ENCODE results near the gene HEMK1.

Gene HEMK1

DNA sequence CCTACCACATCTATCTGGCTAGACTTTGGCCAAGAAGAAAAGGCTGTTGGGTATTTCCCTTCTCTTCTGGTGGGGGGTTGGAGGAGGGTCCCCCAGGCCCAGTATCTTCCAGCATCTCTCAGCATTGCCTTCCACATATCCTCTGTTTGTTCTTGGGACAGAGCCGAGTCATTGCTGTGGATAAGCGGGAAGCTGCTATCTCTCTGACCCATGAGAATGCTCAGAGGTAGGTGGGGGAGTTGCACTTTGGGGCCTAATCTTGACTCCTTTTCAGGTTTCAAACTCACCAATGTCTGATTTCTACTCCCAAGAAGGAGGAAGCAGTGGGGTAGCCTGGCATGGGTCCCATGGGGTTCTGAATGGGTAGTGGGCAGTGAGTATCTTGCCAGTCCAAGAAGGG, 8.0 kb downstream of the HEMK1 start:
- DNase-seq = no peak

DNA sequence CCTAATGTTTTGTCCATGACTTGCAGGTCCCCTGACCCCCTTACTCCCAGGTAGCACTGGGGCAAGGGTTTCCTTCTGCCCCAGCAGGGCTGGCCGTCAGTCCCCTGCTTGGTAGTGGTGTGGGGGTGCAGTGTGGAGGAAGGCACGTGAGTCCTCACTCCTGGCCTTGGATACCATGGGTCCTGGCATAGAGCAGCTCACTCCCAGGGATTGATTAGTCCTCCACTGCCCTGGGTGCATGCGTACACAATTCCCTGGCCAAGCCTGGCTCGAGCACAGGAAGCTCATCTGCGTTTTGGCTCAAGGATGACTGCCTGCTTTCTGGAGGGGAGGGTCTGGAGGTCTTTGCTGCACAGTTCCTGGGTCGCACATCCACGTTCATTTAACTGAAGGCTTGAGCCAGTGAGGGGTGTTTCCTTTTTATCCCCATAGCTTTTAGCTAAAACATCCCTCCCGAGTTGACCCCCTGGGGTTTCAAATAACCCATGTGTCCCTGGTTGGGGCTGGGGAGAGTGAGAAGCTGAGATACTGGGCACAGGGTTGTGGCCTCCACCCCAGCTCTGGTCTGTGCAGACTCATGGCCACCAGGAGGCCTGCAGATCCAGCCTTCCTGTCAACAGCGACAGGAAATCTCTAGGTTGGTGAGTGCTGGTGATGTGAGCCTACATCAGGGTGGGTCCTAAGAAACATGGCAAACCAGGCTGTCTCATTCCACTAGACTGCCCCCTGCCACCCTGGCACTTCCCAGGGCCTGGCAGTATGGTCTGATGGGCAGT, 11.5 kb downstream of the HEMK1 start:
- no peak for DNase-seq

DNA sequence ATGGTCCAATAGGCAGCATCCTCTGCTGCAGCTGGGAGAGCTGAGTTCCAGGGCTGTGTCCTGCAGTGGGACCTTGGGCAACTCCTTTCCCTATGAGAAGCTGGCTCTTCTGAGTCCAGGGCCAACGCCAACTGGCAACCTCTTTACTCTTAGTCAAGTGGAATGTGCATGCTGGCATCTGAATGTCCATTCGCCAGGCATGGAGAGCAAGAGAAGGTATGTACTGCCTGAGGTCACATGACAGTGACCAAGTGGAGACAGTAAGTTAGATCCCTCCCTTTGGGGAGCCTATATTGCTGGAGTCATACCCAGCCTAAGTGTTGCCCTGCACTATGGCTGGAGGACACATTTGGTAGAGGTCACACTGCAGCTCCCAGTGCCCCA, 12.1 kb downstream of the HEMK1 start:
- DNase-seq = no peak

DNA sequence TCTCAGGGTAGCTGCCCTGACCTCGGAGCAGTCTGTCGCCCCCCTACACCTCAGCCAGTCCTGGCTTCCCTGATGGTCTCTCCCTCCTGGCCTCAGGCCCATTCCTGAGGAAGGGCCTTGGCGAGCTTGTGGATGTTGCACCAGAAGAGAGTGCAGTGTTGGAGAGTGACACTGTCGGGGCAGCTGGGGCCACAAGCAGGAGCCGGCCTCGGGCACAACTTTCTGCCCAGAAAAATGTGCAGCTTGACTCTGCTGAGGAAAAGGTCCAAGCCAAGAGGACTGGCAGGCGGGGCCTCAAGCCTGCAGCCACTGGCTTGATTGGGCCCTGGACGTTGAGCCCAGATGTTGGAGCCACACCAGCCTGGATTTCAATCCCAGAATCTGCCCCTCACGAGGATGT, 12.8 kb downstream of the HEMK1 start:
- DNase-seq = no peak

DNA sequence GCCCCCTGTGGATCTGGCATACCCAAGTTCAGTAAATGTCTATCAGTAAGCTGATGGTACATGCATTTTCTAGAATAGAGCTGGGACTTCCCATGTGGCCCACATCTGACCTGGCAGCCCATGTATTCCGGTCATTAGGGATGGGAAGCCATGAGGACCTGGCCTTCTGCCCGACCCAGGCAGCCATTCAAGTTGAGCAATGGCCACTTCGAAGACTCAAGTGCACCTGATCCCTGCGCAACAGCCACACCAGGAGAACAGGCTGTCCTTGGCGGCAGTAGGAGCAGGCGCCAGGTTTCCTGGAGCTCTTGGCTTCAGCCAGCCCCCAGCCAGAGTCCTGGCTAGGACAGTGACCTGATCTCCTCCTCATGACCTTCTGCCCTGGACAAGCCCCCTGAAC, 14.6 kb downstream of the HEMK1 start:
- DNase-seq = peak; percentile 25

DNA sequence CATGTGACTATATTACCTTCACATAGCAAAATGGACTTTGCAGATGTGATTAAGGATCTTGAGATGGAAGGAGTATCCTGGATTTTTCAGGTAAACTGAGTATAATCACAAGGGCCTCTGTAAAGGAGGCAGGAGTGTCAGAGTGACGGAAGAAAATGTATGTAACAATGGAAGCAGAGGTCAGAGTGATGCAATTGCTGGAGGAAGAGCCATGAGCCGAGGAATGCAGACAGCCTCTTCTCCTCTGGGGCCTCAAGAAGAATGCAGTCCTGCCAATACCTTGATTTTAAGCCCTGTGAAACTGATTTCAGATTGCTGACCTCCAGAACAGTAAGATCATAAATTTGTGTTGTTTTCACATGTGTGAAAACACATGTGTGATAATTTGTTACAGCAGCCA, 15.1 kb downstream of the HEMK1 start:
- DNase-seq = no peak

DNA sequence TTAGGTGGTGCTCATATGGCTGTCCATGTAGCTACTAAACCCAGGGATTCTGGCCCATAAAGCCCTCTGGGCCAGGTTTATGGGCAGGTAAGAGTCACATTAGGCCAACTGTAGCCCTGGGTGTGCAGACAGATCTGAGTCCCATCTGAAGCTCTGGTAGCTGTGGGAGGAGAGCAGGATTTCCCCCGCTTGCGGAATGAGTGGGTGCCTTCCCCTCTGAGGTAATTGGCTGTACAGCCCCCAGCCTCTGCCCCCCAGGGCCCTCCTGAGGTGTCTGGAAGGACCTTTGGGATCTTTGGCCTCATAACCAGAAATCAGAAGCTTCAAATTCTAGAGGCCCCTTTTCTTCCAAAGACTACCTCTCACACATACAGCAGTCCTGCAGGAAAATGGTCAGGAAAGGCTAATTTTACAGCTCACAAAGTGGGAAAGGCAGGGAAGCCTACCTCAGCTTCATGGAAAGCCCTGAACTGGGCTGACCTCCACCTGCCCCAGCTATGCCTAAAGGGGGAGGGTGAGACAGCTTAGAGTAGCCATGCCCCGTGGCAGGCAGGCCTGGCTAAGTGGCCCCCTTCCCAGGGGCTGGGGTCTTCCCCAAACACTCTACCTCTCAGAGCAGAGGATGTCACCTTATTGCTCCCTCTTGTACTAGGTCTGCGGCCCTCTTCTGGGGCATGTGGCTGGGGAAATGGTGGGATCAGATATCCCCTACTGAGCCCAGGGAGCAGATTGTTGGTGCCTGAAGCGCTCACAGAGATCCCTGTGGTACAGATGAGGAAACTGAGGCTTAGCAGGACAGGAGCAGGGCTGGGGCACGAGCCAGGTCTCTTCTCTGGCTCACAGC, 16.8 kb downstream of the HEMK1 start:
- DNase-seq = no peak

DNA sequence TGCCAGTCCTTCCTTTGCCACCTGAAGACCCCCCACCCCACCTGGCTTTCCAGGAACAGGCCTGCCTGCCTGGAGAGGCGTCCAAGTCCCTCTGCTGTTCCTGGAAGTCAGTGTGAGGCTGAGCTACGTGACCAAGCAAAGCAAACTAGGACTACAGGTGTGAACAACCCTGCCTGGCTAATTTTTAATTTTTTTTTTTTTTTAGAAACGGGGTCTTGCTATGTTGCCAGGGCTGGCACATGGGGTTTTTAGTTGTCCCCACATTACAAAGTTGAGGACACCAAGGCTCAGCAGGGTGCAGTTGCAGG, 17.4 kb downstream of the HEMK1 start:
- DNase-seq = no peak

DNA sequence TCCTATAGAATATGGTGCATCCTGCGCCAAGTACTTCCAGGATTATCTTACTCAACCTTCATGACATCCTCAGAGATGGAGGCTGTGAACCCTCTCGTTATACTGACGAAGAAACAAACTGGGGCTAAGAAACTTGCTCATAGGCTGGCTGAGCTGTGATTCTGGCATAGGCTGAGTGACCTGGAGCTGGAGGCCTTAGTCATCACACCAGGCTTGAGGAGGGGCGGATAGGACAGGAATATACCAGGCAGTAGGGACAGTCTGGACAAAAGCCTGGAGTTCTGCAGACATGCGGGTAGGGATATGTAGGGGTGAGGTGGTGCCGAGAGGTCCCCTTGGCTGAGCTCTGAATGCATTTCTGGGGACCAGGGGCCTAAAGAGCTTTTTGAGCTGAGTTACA, 18.1 kb downstream of the HEMK1 start:
- no peak for DNase-seq

DNA sequence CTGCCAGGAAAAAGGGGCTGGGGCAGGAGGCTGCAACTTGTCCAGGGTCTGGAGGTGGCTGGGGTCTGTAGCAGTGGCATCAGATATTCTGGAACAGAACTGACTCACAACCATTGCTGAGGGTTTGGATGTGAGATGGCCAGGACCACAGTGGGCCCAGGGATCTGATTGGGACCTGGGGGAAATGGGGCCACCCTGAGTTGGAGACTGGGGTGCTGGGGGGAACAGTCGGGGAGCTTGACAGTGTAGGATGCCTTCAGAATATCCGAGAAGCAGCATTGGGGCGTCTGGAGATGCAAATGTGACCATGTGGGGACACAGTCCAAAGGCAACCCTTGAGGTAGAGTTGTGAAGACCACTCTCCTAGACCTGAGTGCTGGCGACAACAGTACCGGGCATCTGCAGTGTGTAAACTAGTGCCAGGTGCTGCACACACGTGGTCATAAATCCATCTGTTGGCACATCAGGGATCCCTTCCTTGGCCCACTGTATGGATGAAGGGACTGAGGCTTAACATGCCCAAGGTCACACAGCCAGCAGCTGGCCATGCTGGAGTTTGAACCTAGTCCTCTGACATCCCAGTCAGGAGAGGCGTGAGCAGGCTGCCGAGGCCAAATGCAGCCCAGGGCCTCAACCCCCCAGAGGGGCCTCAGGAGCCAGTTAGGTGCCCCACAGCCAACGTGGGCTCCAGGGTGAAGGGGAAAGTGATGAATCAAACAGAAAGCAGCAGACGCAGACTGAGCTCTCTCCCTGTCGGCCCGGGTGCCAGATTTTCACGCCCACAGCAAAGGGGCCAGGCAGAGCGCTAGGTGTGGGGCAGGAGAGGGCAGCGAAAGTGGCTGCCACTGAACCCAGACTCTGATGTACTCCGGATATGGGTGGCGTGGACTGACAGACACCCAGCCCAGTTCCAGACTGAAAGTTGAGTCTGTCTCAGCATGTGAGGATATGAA, 18.8 kb downstream of the HEMK1 start:
- no peak for DNase-seq

DNA sequence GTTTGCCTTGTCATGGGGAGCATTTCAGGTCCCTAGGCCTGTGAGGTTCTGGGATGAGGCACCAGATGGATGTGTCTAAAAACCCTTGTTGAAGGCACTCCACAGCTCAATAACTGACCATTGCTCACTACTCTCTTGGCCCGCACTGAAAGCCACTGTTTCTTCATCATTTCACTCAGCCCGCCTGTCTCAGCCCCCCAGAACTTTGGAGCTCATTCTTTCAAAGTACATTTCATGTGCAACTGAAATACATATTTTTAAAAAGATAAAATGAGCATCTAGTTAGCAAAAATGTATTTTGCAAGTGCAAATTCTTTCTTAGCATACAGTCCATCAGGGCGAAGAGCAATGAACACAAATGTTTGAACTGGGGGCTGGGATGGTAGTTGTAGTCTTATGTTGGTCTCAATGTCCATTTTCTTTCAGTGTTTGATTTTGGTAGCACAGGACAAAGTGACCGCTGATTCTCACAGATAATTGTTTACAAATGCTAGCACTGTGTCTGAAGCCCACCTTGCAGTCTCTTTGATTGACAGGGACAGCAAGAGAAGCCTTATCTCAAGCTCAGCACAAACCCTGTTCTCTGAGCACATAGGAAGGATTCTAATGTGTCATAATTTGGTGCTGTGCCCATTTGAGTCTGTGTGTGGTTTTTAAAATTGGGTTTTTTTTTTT, 19.6 kb downstream of the HEMK1 start:
- DNase-seq = no peak

DNA sequence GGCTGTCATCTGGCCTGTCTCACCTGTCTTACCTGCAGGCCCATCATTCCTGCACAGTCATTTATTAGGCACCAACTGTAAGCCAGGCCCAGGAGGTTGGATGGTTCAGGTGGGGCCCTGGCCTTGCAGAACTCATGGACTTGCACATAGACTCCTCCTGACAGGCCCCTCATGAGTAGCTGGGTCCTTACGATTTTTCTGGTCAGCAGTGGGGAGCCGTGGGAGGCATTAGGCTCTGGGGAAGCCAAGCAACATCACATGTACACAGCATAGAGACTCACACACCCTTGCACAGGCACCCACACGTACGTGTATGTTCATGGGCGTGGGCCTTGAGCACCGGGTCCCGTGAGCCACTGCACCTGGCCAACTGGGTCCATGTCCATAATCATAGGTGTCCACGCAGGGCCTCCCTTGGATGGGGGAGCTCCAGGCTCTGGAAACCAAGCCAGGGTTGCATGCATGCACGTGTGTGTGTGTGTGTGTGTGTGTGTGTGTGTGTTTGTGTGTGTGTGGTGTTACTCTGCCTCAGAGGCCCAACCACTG, 21.9 kb downstream of the HEMK1 start:
- DNase-seq = no peak

DNA sequence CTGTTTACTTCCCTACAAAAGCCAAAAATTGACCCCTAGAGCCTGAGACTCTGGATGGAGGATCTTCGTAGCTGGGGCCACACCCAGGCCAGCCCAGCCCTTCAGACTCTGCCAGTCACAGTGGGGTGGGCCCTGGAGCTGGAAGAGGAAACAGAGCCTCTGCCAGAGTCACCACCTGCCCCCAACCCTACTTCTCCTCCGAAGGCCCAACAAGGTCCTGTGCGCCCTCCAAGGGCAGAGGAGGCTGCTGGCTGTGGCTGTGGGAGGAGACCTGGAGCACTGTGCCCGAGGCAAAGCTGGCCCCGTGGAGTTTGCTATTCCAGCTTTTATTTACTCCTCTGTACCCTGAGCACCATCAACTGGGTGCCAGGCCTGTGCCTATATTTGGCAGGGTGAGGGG, 23.2 kb downstream of the HEMK1 start:
- DNase-seq = no peak

DNA sequence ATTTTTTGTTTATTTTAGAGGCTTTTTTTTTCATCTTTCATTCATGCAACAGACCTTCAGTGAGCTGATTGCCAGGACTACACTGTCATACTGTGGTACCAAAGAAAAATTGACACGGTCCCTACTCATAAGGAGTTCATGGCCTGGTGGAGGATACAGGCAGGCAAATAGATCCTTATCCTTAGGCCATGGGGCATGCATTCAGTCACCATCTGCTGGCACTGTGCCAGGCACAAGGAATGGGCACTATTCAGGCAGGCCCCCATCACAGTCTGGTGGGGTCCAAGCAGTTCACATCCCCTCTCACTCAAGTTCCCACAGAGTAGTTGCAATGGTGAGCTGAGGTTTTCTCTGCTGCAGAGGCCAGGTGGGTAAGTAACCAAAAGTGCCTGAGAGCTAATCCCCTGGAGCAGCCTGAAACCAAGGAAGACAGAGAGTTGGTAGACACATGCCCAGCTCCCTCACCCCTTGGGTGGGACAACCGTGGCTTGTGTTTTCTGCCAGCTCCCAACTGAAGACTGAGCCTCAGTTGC, 25.0 kb downstream of the HEMK1 start:
- no peak for DNase-seq

DNA sequence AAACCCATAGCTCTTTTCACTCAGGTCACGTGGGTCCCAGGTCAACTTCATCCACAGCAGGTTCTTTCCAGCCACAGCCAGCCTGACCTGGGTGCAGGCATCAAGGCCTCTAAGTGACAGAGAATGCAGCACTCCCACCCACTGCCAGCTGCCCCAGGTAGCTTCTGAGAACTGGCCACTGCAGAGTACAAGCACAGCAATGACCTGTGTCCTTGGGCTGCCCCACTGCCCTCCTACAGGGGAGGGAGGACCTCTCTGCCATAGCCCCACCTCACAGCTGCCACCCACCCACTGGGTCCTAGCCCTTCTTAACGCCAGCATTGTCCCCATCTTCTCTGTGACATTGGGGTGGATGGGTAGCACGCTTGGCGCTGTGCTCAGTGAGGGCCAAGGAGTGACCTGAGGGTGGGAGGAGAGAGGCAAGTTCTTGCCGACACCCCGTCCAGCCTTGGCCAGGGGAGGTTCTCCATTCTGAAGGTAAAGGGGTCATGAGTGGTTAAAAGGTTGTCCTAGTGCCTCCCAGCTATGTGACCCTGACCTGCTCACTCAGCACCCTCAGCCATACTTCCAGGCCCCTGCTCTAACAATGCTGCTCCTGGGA, 29.9 kb downstream of the HEMK1 start:
- no peak for DNase-seq

DNA sequence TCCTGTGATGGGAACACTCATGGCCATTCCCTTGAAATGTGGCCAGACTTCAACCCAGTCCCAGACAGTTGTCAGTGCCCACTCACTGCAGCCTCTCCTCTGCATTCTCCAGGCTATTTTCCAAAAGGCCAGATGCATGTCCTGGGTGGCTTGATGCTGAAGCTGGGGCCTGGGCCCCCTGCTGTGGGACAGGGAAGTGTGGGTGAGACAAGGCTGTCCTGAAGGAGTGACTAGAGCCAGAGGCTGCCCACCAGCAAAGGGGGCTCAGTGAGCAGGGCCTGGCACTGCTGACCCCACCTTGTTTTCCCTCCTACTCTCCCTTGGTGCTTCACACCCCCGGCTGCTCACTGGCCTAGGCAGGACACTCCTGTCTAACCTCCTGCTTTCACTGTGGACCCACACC, 30.4 kb downstream of the HEMK1 start:
- no peak for DNase-seq

DNA sequence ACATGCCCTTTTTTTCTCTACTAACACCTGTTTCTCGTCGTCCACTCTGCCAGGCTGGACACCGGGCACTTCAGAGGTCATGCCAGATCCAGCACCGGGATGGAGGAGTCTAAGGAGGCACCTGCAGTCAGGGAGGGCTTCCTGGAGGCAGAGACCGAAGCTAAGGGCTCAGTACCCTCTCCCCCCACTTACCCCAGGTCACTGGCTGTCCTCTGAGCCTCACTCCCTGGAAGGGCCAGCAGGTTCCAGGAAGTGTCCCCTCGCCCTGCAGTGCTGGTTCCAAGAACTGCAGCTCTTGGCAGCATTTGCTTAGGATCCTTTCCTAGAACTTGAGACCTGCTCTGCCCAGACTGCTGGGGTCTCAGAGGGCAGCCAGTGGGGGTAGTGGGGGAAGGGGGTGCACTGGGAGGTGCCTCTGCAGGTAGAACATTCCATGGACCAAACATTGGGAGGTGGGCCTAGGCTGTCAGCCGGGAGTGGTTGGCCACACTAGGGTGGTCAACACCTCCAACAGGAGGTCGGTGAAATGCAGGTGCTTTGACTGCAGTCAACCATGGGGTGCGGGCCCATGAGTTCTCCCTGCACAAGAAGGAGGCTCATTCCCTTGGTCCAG, 30.9 kb downstream of the HEMK1 start:
- DNase-seq = no peak

DNA sequence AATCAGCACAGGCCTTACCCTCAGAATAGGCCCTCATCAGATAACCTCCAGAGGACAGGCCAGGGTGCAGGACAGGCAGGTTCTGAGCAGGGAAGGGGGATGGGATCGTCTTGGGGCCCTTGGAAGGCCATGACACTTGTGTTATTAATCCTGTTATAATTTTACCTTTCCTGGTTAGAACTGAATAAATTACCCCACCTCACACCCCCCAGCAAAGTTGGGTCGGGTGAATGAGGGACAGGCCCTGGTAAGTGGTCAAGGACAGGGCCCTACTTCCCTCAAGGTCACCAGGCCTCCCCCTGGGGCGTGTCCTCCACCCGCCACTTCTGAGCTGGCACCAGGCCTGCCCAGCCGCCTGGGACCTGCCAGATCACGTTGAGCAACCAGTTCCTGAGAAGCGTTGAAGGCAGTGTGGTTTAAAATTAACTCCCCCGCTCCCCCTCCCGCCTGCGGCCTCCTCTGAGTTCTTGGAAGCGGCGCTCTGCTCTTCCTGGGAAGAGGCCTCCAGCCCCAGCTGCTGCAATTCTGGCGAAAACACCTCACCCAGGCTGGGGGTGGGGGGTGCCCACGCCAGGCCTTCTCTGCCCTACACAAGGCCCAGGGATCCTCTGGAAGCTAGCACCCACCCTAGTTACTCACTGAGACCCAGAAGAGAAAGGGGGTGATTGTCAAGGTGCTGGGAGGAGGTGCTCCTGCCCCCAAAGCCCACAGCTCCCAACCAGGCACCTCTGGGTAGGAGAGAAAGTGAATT, 31.7 kb downstream of the HEMK1 start:
- peak; percentile 69 for DNase-seq

DNA sequence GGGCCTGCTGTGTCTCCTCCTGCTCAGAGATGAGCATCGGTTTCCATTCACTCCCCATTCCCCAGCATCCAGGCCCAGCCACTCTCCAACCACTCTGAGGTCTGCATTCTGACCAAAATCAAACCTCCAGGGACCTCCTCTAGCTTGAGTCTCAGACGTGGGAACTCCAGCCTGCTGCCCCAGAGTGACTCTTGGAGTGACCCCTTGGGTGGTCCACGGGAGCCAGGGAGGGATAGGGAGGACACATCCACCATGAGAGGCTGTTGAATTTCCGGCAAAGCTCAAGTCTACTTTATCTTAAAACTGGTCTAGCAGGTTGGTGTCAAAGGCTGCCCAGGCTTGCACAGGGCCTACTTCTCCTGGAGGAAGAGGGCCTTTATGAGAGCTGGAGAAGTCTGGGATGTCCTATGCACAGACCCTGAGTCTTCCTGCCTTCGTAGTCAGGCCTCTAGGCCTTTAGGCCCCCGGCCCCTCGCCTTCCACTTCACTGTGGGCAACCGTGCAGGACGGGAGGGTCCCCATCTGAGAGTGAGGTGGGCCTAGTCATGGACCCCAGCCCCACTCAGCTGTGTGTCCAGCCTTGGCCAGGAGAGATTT, 33.4 kb downstream of the HEMK1 start:
- DNase-seq = peak; percentile 22
